Stomach (tissue), 4 donors: ENCODE data around the gene SLC35F3.

Experiments used
- POLR2A ChIP-seq, 4 donors: fragments of 450-650 bp; IDR thresholded peaks; one replicate each; pipeline ENCODE4 v1.6.1; 2016; ENCODE audit warnings: antibody characterized with exemption in 4 of 4, control low read depth in 2 of 4, mild to moderate bottlenecking in 1 of 4, moderate library complexity in 1 of 4
- POLR2AphosphoS5 ChIP-seq, 3 donors: sonication (generic); formaldehyde crosslinking; IDR thresholded peaks; one replicate each; pipeline ENCODE4 v1.6.1; 2016; ENCODE audit warnings: antibody characterized with exemption in 3 of 3
- TF ChIP-seq, protein P1 (sequence below), 7 experiments: fragments of 450-650 bp in 4 of 7; fragments of 200-600 bp in 3 of 7; sonication (generic) in 3 of 7; IDR thresholded peaks; one replicate each; pipeline ENCODE4 v1.5.1; 2016 to 2019; ENCODE audit warnings: antibody characterized with exemption in 7 of 7, control low read depth in 2 of 7, mild to moderate bottlenecking in 1 of 7

- TF ChIP-seq POLR2A (IDR thresholded peaks at IDR 0.05), result no peak
- TF ChIP-seq, protein P1, sequence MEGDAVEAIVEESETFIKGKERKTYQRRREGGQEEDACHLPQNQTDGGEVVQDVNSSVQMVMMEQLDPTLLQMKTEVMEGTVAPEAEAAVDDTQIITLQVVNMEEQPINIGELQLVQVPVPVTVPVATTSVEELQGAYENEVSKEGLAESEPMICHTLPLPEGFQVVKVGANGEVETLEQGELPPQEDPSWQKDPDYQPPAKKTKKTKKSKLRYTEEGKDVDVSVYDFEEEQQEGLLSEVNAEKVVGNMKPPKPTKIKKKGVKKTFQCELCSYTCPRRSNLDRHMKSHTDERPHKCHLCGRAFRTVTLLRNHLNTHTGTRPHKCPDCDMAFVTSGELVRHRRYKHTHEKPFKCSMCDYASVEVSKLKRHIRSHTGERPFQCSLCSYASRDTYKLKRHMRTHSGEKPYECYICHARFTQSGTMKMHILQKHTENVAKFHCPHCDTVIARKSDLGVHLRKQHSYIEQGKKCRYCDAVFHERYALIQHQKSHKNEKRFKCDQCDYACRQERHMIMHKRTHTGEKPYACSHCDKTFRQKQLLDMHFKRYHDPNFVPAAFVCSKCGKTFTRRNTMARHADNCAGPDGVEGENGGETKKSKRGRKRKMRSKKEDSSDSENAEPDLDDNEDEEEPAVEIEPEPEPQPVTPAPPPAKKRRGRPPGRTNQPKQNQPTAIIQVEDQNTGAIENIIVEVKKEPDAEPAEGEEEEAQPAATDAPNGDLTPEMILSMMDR (IDR thresholded peaks at IDR 0.05), result no peak
- no peak for TF ChIP-seq POLR2AphosphoS5 (IDR thresholded peaks at IDR 0.05)
Observed at GRCh38 chr1:233951804-233952203, 47.3 kb downstream of the SLC35F3 start.
